HG02610 (cell line): ENCODE results near the gene MRPL36.

Experiments used
- ATAC-seq: cut with Tn5 transposase; IDR thresholded peaks from one replicate; pipeline ENCODE4 v1.9.1; 2021; ENCODE audit warnings: mild to moderate bottlenecking, moderate library complexity; ENCODE audit not compliant: unreplicated experiment

MRPL36 gene

DNA sequence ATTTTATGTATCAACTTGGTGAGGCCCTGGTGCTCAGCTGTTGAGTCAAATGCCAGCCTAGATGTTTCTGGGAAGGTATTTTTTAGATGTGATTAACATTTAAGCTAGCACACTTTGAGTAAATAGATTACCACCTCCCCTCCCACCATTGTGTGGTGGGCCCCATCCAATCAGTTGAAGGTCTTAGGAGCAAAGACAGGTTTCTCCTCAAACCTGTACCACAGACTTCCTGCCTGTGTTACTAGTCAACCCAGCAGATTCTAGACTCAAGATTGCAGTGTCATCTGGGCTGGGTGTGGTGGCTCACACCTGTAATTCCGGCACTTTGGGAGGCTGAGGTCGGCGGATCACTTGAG, 33.8 kb downstream of the MRPL36 start:
- no peak for ATAC-seq

- ATAC-seq, result no peak
These were observed 34.3 kb downstream of the MRPL36 start for GRCh38 chr5:1765141-1765879.

- ATAC-seq, result no peak
These were observed 35.1 kb downstream of the MRPL36 start for GRCh38 chr5:1764606-1764960.

DNA sequence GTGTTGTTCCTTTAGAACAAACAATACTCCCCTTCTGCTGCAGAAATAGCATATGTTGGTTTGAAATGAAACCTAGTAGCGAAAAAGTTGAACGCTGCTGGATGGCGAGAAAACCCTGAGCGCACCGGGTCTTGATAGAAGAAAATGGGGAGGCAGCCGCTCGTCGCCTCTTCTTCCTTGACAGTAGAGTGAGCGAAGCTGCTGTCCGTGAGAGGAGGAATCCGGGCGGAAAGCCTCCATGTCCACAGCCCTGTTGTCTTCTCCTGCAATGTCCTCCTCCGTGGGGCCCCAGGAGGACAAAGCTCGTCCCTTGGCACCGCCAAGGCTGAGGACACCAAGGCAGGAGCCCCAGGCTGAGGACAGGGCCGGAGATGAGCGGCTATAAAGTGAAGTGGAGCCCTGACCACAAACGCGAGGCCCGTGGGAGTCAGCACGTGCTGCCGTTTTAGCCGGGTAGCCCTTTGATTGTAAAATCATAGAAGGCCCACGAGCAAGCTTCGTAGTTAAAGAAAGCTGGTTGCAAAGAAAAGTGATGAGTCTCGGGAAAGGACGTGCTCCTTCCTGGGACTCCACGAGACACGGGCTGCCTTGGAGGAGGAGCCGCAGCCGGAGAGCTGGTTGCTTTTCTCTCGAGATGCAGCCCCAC, 35.6 kb downstream of the MRPL36 start:
- ATAC-seq, result no peak

- no peak for ATAC-seq
These were observed 36.1 kb downstream of the MRPL36 start for GRCh38 chr5:1763548-1763911.

DNA sequence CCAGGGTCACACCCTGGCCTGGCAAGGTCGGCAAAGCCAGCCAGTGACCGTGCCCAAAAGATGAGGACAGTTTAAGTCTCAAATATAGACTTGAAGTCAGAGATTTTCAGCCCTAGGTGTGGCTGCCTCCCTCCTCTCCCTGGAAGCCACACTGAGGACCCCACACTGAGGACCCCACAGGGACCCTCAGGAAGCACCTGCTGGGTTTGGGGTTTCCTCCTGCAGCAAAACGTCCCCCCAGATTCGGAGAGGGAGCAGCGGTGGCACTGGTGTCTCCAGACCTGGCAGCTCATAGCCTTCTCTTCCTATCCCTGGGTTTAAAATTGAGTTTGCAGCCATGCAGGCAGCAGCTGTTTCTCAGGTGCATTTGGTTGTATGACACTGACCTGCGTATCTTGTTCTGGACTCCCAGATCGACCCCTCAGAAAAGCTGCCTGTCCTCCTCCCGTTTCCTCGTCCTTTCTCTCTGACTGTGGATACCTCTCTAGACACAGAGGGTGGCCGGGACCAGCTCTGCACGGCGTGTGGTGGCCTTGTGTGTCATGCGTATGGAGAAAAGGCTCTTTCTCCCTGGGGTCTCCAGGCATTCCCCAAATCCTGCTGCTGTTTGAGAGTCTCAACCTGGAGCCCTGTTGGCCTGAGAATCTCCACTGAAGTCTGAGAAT, 36.6 kb downstream of the MRPL36 start:
- no peak for ATAC-seq

DNA sequence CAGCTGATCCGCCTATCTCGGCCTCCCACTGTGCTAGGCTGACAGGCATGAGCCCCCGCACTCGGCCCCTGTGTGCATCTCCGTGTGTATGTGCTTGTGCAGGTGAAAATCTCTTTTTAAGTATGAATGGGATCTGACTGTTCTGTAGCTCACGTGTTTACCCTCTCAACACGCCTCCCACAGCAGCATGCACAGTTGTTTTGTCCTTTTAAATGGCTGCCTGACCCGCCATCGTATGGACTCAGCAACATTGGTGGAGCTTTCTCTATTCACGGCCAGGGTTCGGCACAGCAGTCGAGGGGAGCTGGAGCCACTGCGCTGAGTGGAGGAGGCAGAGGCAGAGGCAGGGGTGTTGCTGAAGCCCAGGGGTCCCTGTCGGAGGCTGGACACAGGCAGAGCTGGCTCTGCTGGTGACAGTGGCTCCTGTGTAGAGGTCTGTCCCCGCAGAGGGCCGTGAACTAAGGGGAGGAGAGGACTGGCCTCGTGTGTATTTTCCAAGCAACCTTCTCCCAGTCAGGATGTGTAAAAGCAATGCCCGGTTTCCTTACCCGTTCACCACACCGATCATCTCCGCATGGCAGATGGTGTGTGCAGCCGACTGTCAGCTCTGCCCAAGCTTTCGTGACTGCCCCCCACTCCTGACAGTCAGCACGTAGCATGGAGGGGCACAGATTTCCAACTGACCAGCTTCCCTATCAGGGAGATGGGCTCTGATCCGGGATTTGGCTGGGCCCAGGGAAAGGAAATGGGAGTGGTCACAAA, 37.3 kb downstream of the MRPL36 start:
- ATAC-seq, result no peak

- no peak for ATAC-seq
These were observed 38.2 kb downstream of the MRPL36 start for GRCh38 chr5:1761453-1761755.

GRCh38 chr5:1760656-1761452, 38.8 kb downstream of the MRPL36 start:
- ATAC-seq, result no peak

- ATAC-seq, result no peak
These were observed 39.4 kb downstream of the MRPL36 start for GRCh38 chr5:1760231-1760630.

GRCh38 chr5:1759378-1759970, 40.2 kb downstream of the MRPL36 start:
- ATAC-seq, result no peak

- ATAC-seq, result no peak
These were observed 41.1 kb downstream of the MRPL36 start for GRCh38 chr5:1758574-1758973.

GRCh38 chr5:1757511-1757910, 42.1 kb downstream of the MRPL36 start:
- ATAC-seq, result no peak

DNA sequence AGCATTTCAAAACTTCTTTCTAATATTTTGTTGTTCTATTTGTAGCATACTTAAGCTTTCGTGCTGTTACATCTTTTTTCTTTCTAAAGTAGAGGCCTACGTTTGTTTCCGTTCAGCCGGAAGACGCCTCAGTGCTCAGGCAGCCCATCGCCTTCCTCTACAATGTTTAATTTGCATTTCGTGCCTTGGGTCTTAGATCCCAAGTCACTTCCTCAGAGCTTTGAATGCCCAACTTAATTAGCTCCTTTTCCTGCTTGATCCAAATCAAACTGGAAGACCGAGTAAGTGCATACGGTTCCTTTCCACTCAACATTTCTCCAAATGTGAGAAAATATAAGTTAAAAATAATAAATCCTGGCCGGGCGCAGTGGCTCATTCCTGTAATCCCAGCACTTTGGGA, 43.2 kb downstream of the MRPL36 start:
- no peak for ATAC-seq

DNA sequence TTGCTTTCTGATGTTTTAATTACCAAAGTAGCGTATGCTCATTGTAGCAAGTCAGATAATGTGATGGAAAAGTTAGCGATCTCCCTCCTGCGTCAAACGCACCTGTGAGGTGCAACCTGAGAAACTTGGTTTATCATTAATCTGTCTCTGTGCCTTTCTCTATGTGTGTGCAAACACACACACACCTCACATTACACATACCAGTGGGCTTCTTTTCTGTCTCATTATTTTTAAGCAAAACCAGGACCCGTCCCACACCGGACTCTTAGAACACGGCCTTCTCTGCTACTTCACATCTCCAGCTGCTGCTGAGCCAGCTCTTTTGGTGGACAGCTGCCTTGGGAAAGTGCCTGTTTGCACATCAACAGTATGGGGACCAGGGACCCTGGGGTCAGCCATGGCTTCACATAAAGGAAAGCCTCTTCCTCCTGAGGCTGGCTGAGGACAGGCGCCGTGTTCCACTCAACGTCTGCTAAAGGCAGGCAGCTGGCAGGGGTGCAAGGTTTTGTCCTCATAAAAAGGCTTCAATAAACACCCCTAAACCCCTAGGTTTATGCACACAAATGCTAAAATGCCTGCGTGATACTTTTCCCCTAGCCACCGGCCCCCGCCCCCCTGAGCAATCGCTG, 44.2 kb downstream of the MRPL36 start:
- ATAC-seq, result no peak

DNA sequence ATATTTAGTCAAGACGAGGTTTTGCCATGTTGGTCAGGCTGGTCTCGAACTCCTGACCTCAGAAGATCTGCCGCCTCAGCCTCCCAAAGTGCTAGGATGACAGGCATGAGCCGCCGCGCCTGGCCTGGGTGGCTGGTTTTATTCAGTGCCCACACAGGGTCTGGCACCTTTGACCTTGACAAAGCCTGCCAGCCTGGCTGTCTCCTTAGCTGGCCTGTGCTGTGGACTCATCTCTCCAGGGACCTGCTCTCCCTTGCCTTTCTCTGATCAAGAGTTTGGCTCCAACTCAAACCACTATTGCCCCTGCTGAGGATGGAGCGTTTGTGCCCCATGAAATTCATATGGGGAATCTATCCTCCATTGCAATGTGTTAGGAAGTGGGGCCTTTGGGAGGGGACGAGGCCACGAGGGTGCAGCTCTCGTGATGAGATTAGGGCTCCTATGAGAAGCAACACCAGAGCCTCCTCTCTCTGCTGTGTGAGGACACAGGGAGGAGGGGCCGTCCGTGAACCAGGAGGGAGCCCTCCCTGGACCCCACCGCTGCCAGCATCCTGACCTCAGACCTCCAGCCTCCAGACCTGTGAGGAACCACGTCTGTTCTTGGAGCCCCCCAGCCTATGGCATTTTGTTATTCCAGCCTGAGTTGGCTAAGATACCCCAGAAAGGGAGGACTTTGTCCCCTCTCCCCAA, 45.0 kb downstream of the MRPL36 start:
- no peak for ATAC-seq

DNA sequence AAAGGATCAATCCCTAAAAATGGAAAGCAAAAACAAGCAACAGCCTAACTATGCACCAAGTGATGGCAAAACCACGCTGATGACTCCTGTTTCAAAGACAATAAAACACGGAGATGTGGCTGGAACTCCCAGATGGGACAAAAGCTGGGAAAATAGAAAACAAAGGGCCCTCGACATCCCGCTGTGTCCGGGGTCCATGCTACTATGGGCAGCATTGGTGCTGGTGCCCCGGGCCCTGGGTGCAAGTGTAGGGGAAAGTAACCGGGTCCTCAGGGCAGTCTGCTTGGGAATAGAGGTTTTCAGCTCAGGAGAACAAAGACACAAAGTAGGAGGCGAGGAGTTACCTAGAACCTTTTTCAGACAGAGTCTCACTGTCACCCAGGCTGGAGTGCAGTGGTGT, 46.1 kb downstream of the MRPL36 start:
- no peak for ATAC-seq

DNA sequence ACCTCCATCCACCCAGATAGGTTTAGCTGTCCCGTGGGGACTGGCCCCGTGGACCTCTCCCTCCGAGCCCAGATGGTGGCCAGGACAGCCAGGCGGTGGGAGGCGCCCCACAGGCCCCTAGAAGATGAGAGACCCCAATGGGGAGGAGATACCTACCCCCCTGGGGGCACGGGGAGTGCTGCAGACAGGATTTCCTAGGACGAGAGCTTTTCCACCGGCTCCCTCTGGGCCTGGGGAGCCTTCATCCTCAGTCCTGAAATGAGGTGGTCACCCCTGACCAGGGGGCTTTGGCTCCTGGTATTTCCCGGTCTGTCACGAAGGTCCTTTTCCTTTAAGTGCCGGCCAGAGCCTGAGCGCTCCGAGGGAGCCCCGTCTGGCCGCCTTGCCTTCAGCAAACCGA, 46.8 kb downstream of the MRPL36 start:
- no peak for ATAC-seq
